Femur (tissue), 1 donor: Measurements from ENCODE around the gene HAUS7.
"Not testable (repeated sequence)": the region's sequence is repeated elsewhere in the genome, so short reads cannot be mapped to it uniquely, and the experiment has no call there.

ENCODE experiments used
- DNase-seq: peaks from one replicate; pipeline ENCODE4 v3.0.0-alpha.2; 2017

Gene HAUS7

GRCh38 chrX:153407736-153408135 lies 62.6 kb downstream of the HAUS7 start:
- peak; percentile 14 for DNase-seq

- peak; percentile 8 for DNase-seq
Measured at GRCh38 chrX:153406903-153407302, 63.5 kb downstream of the HAUS7 start.

- DNase-seq = peak; percentile 6
Measured at GRCh38 chrX:153406011-153406410, 64.4 kb downstream of the HAUS7 start.

- DNase-seq = peak; percentile 12
Measured at GRCh38 chrX:153405426-153405825, 65.0 kb downstream of the HAUS7 start.

GRCh38 chrX:153404333-153404732 lies 66.0 kb downstream of the HAUS7 start:
- not testable (repeated sequence) for DNase-seq

- DNase-seq = no peak
Measured at GRCh38 chrX:153401133-153401764, 69.1 kb downstream of the HAUS7 start, which contains the start of gene PNMA6E. PNMA6E (minus strand) TSS chrX:153401350; CDS start chrX:153398849, 2,501 bp downstream.

- no peak for DNase-seq
Measured at GRCh38 chrX:153400146-153401132, 69.9 kb downstream of the HAUS7 start.

GRCh38 chrX:153398275-153398960 lies 72.0 kb downstream of the HAUS7 start:
- DNase-seq = no peak
